Lower leg skin (tissue), 3 donors: ENCODE results near the gene TCHP.

Experiments
- POLR2A ChIP-seq, 2 donors: fragments of 450-650 bp; IDR thresholded peaks; one replicate each; pipeline ENCODE4 v1.6.1; 2016 to 2017; ENCODE audit warnings: antibody characterized with exemption in 2 of 2, mild to moderate bottlenecking in 1 of 2, moderate library complexity in 1 of 2
- TF ChIP-seq, protein P1 (sequence below), 3 donors: fragments of 450-650 bp; IDR thresholded peaks; one replicate each; pipeline ENCODE4 v1.5.1; 2016; ENCODE audit warnings: antibody characterized with exemption in 3 of 3, mild to moderate bottlenecking in 3 of 3, moderate library complexity in 2 of 3

DNA sequence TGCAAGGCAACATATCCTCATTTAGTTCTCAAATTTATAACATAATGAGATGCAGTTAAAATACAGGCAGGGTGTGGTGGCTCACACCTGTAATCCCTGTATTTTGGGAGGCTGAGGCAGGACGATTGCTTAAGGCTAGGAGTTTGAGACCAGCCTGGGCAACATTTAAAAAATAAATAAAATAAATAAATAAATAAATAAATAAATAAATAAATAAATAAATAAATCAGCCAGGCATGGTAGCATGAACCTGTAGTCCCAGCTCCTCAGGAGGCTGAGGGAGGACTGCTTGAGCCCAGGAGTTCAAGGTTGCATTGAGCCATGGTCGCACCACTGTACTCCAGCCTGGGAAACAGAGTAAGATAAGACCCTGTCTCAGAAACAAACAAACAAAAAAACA is 39.4 kb downstream of the TCHP start:
- TF ChIP-seq, protein P1, sequence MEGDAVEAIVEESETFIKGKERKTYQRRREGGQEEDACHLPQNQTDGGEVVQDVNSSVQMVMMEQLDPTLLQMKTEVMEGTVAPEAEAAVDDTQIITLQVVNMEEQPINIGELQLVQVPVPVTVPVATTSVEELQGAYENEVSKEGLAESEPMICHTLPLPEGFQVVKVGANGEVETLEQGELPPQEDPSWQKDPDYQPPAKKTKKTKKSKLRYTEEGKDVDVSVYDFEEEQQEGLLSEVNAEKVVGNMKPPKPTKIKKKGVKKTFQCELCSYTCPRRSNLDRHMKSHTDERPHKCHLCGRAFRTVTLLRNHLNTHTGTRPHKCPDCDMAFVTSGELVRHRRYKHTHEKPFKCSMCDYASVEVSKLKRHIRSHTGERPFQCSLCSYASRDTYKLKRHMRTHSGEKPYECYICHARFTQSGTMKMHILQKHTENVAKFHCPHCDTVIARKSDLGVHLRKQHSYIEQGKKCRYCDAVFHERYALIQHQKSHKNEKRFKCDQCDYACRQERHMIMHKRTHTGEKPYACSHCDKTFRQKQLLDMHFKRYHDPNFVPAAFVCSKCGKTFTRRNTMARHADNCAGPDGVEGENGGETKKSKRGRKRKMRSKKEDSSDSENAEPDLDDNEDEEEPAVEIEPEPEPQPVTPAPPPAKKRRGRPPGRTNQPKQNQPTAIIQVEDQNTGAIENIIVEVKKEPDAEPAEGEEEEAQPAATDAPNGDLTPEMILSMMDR (IDR thresholded peaks at IDR 0.05): no peak
- TF ChIP-seq POLR2A (IDR thresholded peaks at IDR 0.05): no peak
